ENCODE results near the gene LMCD1.

Gene LMCD1

DNA sequence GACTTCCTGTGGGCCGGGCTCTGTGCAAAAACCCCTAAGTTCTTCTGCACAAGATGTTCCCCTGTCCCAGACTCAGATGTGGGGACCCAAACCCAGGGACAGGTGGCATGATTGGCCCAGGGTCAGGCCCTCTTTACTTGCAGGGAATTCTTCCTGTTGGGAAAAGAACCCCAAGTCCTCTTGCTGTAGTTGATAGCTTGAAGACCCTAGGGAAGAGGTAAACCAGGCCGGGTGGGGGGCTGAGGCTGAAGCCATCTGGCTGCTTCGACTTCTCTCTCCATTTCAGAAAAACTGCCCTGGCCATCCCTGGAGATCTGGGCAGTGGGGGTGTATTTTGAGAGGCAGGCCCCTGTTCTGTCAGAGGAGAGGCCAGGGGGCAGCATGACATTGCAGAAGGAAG, 119.5 kb downstream of the LMCD1 start:
- DNase-seq (ENCODE audit: low spot score), result no peak

DNA sequence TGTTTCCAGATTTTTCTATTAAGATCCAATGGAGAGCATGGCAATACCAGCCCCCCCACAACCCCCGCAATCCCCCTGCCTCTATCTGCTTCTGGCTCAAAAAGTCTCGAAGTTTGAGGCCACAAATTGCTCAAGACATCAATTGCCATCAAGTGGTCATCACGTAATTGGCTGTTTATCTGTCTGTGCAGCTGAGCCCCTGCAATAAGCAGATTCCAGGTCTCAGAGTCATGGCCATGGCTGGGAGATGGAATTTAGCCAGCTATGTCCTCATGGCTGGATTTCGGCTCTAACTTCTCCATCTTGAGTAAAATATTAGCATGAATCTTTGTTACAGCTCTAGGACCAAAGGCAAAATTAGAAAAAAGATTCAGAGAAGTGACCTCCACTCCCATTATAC, 120.2 kb downstream of the LMCD1 start:
- no peak for DNase-seq (ENCODE audit: low spot score)

DNA sequence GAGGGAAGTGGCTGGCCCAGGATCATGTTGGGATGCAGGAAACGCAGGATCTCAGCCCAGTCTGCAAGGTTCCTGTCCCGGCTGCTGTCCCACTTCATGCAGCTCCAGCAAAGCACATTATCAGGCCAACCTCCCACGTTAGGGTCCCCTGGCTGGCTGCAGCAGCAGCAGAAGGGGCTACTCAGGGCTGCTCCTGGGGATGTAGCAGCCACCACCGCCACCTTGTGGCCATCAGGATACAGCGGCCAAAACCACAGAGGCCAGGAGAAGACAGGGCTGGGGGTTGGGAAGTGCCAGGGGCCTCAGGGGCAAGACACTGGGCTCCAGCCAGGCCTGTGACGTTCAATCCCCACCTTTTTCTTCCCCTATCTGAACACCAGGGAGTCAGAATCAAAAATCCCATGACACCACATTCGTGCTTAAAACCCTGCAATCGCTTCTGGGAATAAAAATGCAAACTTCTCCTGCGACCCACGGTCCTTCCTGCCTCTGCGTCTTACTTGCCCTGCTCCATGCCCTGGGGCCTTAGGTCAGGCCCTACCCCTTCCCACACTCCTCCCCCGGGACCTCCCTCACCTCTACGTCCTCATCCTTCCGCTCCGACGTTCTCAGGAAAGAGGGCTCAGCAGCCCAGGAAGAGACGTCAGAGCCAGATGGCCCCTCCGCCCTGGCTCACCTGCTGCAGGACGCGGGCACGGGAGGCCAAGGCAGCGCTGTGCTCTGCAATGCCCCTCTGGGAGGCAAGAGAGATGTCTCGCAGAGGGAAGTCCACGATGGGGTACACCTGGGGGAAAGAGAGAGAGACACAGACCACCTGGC, 121.5 kb downstream of the LMCD1 start:
- peak; percentile 43 for DNase-seq (ENCODE audit: low spot score)

DNA sequence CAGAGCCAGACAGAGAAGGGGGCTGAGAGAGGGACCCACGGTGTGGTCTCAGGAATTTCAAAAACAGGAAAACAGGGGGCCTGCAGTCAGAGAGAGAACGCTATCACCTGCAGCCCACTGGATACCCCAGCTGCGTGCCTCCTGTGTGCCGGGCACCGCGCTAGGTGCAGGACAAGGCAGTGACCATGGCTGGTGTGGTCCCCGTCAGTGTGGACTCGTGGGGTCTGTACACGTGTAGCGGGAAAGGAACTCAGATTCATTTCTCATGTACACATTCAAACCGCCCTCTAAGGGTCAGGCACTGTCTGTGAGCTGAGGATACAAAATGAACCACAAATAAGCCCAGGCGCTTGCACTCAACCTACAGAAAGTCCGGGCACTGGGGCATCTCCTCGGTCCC, 122.1 kb downstream of the LMCD1 start:
- no peak for DNase-seq (ENCODE audit: low spot score)

All from cerebellar cortex (tissue), 1 donor.